Dermis blood vessel endothelial cell (primary cell): ENCODE results near the gene FADD. TPM values are rescaled to one million over a fixed set of nuclear protein-coding genes. Genes with fewer than 3 reads are reported as not detected.
A peak's percentile ranks its signal among the peaks of the same experiment; 100 is the strongest.
"Not testable (repeated sequence)": the region's sequence is repeated elsewhere in the genome, so short reads cannot be mapped to it uniquely, and the experiment has no call there.

Experiments used
- DNase-seq: peaks from one replicate; pipeline ENCODE4 v3.0.0; 2010
- total RNA-seq: library from RNA; depleted of rRNA; stranded (reverse); fragments of >200 nt; gene quantifications from 2 replicates; pipeline ENCODE4 v1.2.3, GENCODE V29; 2014

FADD gene
- total RNA-seq, 1 donor from 2014 or later, result 56.7 TPM

DNA sequence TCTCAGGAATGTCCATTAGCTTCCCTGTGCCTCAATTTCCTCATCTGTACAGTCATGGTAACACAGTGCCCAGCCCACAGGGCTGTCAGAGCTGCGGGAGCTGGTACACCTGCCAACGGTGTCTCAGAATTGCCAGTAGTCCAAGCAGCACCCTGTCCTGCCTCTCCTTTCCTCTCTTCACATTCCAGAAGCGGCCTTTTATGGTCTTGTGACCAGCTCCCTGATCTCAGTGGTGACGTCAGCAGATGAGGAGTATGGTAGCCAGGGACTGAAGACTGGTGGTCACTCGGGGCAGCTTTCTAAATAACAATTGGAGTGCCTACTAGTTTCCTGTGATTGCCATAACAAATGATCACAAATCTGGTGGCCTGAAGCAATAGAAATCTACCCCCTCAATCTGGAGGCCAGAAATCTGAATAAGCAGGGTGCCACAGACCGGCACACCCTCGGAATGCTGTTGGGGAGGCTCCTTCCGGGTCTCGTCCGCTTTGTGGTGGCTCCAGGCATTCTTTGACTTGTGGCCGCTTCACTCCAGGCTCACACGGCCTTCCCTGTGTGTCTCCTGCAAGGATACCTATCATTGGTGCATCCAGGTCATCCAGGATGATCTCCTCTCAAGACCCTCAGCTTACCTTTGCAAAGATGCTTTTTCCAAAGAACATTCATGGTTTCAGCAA is 2.1 kb downstream of the FADD start:
- DNase-seq, result peak; percentile 40

DNA sequence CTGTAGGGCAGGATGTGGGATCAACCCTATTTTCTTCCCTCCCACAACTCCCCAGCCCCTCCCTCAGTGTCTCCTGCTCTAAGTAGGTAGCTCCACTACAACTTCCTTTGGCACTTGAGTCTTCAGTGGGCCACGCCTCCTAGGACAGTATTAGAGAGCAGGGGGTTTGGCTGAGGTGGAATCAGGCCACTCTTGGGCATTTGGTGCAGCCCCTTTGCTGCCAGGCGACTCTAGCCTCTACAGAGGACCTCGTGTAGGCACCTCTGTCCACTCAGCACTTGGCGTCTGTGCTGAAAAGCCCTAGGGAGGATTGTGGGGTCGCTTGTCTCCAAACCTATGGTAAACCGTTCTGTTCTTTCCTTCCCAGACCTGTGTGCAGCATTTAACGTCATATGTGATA is 2.7 kb downstream of the FADD start:
- DNase-seq, result no peak

DNA sequence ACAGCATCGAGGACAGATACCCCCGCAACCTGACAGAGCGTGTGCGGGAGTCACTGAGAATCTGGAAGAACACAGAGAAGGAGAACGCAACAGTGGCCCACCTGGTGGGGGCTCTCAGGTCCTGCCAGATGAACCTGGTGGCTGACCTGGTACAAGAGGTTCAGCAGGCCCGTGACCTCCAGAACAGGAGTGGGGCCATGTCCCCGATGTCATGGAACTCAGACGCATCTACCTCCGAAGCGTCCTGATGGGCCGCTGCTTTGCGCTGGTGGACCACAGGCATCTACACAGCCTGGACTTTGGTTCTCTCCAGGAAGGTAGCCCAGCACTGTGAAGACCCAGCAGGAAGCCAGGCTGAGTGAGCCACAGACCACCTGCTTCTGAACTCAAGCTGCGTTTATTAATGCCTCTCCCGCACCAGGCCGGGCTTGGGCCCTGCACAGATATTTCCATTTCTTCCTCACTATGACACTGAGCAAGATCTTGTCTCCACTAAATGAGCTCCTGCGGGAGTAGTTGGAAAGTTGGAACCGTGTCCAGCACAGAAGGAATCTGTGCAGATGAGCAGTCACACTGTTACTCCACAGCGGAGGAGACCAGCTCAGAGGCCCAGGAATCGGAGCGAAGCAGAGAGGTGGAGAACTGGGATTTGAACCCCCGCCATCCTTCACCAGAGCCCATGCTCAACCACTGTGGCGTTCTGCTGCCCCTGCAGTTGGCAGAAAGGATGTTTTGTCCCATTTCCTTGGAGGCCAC is 3.3 kb downstream of the FADD start:
- no peak for DNase-seq

DNA sequence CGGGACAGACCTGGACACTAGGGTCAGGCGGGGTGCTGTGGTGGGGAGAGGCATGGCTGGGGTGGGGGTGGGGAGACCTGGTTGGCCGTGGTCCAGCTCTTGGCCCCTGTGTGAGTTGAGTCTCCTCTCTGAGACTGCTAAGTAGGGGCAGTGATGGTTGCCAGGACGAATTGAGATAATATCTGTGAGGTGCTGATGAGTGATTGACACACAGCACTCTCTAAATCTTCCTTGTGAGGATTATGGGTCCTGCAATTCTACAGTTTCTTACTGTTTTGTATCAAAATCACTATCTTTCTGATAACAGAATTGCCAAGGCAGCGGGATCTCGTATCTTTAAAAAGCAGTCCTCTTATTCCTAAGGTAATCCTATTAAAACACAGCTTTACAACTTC is 3.9 kb downstream of the FADD start:
- no peak for DNase-seq

DNA sequence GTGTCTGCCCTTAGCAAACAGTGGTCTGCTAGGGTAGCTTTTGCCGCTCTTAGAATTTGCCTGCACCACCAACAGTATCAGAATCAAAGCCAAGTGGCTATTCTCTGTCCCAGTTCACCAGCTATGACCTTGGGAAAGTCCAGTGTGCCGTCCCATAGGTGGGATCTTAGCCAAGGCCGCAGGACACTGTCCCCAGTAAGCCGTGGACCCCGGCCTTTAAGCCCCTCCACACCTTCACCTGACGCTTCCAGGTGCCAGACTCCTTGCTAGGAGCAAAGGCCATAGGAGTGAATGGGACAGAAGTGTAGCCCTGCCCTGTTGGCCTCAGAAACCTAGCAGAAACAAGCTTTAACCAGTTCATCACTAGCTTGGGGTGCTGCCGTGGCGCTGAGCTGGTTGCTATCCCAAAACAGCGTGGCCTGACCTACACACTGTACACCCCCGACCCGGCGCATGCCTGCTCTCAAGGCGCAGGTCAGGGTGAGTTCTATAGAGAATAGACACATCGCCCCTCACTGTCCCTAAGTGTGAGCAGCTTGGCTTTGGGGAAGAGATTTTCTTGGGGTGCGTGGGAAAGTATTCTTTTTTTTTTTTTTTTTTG is 4.5 kb downstream of the FADD start:
- no peak for DNase-seq

DNA sequence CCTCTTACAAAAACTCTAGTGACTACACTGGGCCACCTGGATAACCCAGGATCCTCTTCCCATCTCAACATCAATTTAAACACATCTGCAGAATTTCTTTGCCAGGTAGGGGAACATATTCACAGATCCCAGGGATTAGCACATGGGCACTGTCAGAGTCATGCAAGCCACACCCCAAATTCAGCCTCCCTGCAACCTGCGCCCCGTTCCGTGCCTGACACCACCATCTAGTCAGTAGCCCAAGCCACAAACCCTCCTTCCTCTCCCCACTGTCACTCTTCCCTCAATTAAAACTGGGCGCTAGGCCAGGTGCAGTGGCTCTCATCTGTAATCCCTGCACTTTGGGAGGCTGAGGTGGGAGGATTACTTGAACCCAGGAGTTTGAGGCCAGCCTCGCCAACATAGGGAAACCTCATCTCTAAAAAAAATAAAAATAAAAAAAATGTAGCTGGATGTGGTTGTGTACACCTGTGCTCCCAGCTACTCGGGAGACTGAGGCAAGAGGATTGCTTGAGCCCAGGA is 6.4 kb downstream of the FADD start:
- no peak for DNase-seq

DNA sequence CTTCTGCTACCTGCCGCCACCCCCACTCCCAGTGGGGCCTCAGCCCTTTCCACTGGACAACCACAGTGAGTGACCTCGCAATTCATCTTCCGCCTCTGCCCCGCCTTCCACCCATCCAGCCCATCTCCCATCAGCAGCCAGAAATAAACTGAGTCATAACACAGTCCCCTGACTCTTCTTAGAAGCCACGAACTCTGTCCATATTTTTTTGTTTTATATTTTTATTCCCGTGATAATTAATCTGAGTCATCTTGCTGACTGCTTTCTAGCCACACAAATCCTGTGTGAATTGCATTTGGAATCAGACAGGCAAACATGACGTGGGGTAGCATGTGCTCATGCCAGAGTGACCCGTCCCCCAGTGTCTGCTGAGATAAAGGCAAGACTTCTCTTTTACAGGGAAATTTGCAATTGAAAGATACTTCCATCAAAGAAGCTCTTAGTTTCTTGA is 7.0 kb downstream of the FADD start:
- no peak for DNase-seq

DNA sequence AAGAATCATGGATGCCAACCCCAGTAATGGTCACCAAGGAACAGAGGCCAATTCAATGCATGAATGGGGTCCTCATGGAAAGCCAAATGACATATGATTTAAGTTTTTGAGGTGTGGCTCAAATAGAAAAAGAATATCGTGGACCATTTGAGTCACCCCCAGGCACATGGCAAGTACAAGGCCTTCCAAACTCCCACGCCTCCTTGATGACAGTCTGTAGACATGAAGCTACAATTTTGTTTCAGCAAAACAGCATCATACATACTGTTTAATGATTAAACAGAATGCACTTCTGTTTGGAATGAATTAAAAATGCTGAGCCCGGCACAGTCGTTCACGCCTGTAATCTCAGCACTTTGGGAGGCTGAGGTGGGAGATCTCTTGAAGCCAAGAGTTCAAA is 7.4 kb downstream of the FADD start:
- DNase-seq, result no peak

DNA sequence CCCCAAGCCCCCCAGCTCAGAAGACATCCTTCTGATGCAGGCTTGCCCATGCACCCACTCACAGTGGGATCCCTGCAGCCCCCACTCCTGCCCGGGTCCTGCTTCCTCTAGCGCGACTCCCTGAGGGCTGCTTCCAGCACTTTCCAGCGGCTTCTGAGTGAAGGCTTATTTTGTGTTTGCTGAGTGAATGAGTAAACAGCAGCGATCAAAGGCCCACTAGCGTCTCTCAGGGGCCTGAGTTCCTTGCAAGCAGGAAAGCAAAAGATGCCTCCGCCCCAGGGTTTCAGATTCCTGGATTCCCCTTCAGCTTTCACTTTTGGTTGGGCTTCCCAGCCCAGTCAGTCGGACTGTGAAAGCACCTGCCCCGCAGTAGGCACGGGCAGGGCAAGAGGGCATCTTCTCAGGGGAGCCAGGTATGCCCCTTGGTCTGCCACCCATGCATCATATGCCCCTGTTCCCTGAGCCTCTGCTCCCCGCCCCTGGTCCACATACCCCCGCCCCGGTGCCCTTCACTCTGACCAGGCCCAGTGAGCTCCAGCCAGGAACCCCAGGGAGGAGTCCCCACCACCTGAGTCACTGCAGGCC is 9.2 kb downstream of the FADD start:
- no peak for DNase-seq

DNA sequence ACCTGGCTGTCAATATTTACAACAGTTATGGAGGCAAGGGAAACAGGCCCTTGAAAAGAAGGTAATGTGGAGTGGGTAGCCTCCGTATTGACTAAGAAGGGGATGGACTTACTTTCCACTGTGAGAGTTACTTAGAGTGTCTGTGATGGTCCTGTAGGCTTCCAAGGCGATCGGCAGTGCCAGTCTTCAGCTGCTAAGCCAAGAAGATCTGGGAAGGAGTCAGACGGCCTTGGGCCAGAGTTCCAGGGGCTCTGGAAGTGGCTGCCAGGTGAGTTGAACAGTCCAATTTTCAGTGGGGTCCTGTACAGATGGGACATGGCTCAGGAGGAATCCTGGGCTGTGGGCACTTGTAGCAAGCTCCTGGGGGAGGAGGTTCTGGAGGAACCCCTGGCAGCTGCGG is 14.3 kb downstream of the FADD start:
- not testable (repeated sequence) for DNase-seq

DNA sequence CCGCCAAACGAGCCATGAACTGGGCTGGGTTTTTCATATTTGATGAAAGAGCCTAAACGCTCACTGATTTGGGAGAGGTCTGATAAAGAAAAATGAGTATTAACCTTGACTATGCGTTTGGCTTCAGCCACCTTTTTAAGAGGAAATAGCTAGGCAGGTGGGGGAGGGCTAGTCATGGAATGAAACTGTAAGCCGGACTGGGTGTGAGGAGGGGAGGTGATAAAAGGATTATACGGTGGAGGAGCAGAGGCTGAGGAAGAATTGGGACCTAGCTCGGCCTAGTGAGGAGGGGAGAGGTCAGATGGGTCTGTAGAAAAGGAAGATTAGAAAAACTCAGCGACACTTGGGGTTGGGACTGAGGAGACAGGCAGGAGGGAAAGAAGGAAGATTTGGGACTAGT is 15.0 kb downstream of the FADD start:
- not testable (repeated sequence) for DNase-seq

DNA sequence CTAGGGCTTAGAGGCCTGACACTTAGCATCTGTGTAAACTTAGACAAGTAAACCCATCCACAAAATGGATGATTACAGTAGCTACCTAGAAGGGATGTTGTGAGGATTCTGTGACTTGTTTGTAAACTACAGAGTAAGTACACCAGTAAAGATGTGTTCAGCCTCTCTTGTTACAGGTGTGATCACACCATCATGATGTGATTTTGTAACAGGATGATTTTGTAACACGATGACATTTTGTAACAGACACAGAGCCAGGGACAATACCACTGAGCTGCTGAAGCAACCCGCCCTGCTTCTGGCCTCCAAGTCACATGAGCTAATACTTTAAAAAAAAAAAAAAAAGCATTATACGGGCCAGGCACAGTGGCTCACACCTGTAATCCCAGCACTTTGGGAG is 17.0 kb downstream of the FADD start:
- no peak for DNase-seq

DNA sequence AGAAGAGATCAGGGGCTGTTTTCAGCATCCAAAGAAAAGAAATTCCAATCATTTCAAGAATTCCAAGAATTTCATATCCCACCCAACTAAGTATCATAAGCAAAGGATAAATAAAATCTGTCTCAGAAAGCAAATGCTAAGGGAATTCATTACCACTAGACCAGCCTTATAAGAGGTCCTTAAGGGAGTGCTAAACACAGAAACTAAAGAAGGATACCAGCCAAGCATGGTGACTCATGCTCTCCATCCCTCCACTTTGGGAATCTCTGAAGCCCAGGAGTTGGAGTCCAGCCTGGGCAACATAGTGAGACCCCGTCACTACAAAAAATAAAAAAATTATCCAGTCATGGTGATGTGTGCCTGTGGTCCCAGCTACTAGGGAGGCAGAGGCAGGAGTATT is 17.8 kb downstream of the FADD start:
- DNase-seq, result no peak

DNA sequence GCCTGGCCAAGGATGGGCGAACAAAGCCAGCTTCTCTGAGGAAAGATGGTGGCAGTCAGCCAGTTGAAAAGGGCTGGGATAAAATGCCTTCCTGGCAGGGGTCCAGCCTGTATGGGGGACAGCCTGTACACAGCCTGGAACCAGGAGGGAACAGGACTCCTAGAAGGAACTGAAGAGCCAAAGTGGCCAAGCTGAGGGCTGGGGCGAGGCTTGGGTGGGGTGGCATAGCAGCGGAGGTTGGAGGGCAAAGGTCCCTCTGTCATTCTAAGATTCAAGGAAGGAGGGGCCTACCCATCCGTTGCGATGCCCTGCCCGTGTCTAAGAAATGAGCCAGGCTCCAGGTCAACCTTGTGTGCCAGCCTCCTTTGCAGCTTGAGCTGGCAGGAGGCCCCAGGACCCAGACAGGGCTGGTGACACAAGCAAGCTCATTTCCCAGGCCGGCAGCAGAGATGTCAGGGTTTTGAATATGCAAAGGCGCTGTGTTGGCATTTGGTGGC is 22.6 kb downstream of the FADD start:
- DNase-seq, result no peak

DNA sequence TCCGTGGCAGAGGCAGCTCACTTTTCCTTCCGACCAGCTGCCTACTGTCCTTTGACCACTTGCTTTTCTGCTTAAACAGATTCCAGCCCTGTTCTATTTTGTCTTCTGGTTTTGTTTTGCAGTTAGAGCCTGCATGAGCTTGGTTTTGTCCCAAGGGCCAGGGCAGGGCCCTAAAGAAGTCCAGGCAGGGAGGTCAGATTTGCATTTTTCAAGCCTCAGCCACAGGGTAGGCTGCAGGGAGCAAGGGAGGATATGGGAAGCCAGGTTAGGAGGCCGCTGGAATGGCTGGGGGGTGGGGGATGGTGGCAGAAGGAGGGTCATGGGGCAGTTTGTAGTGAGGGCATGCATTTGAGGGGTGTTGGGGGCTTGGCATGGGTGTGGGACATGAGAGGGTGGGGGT is 23.1 kb downstream of the FADD start:
- DNase-seq, result no peak

DNA sequence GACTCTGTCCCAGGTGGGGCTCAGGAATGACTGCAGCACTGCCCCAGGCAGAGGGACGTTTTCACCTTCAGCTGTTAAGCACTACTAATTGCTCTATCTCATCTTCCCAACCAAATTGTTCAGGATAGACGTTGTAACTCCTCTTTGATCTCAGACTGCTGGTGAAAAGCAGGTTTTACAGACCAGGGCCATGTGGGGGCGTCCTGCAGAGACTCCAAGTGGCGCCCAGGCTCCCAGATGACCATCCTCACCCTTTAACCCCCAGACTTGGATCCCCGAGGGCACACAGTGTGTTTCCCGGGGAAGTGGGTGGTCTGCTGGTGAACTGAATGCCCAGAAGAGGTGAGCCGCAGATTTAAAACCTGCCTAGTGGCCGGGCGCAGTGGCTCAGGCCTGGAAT is 23.9 kb downstream of the FADD start:
- peak; percentile 45 for DNase-seq

DNA sequence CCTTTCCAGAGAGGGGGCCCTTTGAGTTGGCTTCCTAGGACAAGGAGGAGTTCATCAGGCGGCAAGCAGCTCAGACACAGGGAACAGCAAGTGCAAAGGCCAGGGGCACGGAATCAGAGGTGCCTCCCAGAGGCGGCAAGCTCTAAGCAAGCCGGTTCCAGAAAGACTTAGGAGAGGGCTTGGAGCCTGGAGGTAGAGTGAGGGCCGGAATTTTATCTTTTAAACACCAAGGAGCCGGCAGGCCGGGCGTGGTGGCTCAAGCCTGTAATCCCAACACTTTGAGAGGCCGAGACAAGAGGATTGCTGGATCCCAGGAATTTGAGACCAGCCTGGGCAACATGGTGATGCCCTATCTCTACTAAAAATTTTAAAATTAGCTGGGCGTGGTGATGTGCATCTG is 26.6 kb downstream of the FADD start:
- no peak for DNase-seq

DNA sequence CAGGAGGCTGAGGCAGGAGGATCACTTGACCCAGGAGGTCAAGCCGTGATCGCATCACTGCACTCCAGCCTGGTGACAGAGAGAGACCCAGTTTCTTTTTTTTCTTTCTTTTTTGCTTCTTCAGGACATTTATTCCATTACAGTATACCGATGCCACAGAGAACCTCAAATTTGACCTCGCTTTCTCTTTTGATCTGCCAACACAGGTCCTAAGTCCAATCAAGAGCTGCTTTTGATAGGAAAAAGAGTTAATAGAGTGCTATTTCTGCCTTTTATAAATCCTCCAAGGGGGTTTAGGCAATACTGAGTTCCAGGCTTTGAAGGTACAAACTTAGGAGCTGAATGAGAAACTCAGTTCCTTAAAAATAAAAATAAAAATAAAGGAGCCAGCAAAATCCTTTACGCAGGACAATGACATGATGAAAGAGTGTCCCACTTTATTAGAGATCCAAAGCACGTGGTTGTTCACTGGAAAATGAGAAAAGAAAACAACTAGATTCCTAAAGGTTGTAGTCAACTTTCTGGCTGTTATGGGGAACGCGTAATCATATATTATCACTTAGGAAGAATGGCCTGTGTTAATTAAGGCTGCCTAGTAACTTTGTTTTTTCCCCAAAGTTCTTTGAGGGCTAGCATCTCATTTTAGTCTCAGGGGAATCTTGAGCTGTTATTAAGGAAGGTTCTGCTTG is 27.2 kb downstream of the FADD start:
- no peak for DNase-seq

DNA sequence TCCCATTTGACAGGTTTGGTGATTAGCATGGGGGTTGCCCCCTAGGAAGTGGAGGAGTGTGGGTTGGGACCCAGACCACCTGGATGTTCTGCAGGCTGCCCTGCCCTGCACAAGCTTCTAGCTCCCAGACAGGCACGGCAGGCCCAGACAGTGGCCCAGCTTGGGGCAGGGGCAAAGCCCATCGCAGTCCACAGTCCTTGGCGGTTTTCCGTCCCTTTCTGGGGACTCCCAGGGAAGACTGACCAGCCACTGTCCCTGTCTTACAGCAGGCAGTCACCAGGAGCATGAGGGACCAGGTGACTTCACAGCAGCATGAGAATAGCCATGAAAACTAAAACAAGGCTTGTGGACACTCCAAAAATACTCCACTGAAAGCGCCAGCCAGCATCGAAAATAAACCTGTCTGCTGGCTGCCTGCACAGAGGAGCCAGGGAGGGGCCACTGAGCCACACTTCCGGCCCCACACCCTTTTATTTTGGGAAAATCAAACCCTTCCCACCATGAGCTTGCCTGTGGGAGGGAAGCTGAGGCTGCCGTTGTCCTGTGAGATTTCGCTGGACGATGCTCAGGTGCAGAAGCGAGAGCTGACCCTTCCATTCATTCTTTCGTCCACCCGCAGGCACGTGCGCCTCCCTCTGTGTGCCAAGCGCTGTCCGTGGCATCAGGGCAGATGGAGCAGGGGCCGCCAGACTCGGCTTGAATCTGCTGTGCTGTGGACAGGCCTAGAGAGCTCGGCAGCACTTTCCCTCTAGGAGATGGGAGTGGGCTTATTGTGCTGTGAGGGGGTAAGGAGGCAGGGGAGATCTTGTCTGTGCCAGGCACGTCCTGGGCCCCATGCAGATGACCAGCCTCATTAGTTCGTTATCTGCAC is 28.0 kb downstream of the FADD start:
- DNase-seq, result no peak

DNA sequence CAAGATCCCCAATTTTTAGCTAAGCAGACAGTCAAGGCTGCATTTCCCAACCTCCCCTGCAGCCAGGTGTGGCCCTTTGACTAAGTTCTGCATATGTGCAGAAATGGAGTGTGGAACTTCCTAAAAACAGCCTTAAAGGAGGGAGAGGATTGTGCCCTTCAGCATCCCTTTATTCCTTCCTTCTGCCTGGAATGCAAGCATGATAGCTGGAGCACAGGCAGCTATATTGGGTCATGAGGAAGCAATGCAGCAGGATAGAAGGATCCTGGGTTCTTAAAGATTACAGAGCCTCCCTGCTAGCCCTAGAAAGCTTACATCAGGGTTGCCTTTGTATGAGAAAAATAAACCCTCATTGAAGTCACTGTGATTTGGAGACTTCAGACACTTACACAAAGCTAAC is 29.9 kb downstream of the FADD start:
- no peak for DNase-seq

DNA sequence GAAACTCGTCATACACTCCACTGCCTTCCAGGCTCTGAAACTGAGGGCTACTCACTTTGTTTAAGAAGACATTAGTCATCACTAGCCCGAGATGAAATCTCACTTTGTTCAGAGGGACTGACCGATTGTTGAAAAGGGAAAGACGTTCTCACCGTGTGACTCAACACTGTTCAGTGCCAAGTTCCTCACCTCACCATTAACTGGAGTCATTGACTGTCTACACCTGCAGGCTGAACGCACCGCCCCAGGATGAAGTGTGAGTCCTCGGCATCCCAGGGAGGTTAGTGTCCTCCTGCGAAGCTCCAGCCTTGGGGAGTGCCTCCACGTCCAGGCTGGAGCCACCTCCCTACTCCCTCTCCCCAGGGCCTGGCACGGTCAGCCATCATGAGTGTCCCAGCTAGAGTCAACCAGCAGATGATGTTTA is 30.4 kb downstream of the FADD start:
- DNase-seq, result peak; percentile 91

DNA sequence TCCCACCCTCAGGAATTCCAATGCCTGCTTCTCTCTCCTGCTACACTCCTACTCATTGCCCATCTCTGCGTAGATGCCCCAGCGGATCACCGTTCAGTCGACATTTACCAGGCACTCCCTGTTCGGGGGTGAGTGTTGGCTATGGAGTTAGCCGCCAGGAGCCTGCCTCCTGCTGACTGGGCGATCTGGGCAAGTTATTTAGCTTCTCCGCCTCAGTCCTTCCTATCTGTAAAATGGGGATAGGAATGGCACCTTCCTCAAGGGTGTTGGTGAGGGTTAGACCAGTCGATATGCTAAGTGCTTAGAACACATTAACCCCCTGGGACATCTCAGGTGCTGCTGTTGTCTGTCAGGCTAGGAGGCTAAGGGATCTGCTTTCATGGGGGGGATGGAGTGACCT is 30.9 kb downstream of the FADD start:
- DNase-seq, result no peak
